Psoas muscle (tissue), 8 donors: ENCODE results near the gene WDHD1. TPM values are rescaled to one million over a fixed set of nuclear protein-coding genes. Genes with fewer than 3 reads are reported as not detected.
"Not testable (repeated sequence)": the region's sequence is repeated elsewhere in the genome, so short reads cannot be mapped to it uniquely, and the experiment has no call there.

Experiments used
- ATAC-seq, 4 donors: fragments of 200-7000 bp; cut with Tn5 transposase; one replicate each; pipeline ENCODE4 v1.9.1; 2020; ENCODE audit warnings: moderate library complexity in 3 of 4, mild to moderate bottlenecking in 2 of 4
- DNase-seq, 2 donors: peaks; one replicate each; pipeline ENCODE4 v3.0.0-alpha.2; 2020
- H3K27ac ChIP-seq: fragments of 200-600 bp; one replicate; pipeline ENCODE4 v1.8.0; 2022
- H3K27me3 ChIP-seq, 3 donors: fragments of 200-600 bp in 1 of 3; one replicate each; pipeline versions ENCODE4 v1.6.1 to v1.8.0; 2013 to 2022; ENCODE audit warnings: low read length in 2 of 3, mild to moderate bottlenecking in 2 of 3, moderate library complexity in 1 of 3; ENCODE audit not compliant: insufficient read depth in 3 of 3
- H3K36me3 ChIP-seq, 2 donors: fragments of 200-600 bp in 1 of 2; one replicate each; pipeline versions ENCODE4 v1.6.1 to v1.8.0; 2013 to 2022; ENCODE audit warnings: low read depth in 1 of 2, mild to moderate bottlenecking in 1 of 2, moderate library complexity in 1 of 2; ENCODE audit not compliant: insufficient read depth in 1 of 2
- H3K4me1 ChIP-seq: fragments of 200-600 bp; one replicate; pipeline ENCODE4 v1.8.0; 2022
- H3K4me3 ChIP-seq: fragments of 200-600 bp; one replicate; pipeline ENCODE4 v1.8.0; 2022; ENCODE audit warnings: mild to moderate bottlenecking
- H3K9me3 ChIP-seq: fragments of 200-600 bp; one replicate; pipeline ENCODE4 v1.8.0; 2022
- WGBS, 3 donors: extraction: QIAGEN DNeasy Blood & Tissue Kit; methylation state at CpG; one replicate each; pipeline versions ENCODE4 v1.1.6 to v1.1.7; 2013; 5-methylcytosine and 5-hydroxymethylcytosine counted together
- intact Hi-C, 2 donors: fragments of 100-400 bp; cut with DNase I; formaldehyde crosslinking; loops; one replicate each; pipeline versions ENCODE4 v1.11.0 to v1.14.2; 2022
- polyA plus RNA-seq, 3 donors: library from polyadenylated mRNA; stranded (reverse); fragments of 200-250 nt; gene quantifications; one replicate each; pipeline ENCODE4 v1.2.3, GENCODE V29; 2013
- total RNA-seq, 4 donors: library from RNA; stranded (reverse); fragmentation: NEBNext Ultra II Directional in 2 of 4; extraction: Animal tissue kit (Norgen Biotek cat#: 25700) in 2 of 4; gene quantifications; one replicate each; pipeline versions ENCODE4 v1.2.1 to v1.2.4, GENCODE V29; 2021 to 2023
- TF ChIP-seq, protein P1 (sequence below): fragments of 200-600 bp; IDR thresholded peaks from one replicate; pipeline ENCODE4 v1.8.0; 2022; ENCODE audit warnings: antibody characterized with exemption
- donor health status: healthy with polysubstance abuse.
- donor health status: DM: no; HTN: no; CAD: no; lungs with moderate emphysema.
- donor health status: Bipolar disorder and iron deficiency.
- donor health status: healthy.
- donor health status: DM: yes; HTN: yes; CAD: no.
- donor health status: DM: no; HTN: no; CAD: no.
- donor health status: DM: no; HTN: no; CAD: no.
- donor health status: DM: yes; HTN: yes; CAD: no.

Gene WDHD1
- total and polyA plus RNA-seq, 7 donors = 0.55 to 2.0 (median 0.95) TPM

DNA sequence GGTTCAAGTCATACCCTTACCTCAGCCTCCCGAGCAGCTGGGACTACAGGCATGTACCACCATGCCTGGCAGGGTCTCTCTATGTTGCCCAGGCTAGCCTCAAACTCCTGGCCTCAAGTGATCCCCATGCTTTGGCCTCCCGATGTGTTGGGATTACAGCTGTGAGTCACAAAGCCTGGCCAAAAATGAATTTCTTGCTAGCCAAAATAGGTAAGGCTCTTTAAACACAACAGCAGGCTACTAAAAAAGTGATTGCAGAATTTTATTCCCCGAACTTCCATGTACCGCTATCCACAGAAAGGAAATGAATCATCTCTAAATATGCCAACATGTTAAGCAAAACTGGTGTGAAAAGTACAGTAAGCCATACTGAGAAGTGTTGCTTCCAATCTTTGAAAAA, 50.6 kb downstream of the WDHD1 start:
- WGBS, 3 donors = 75 to 81% (median 79%) methylated on average over 4 of the region's 4 CpGs
- H3K36me3 ChIP-seq = no peaks in the 10 kb centered on the region
- no peaks in the 10 kb centered on the region for H3K27me3 ChIP-seq
- TF ChIP-seq, protein P1, sequence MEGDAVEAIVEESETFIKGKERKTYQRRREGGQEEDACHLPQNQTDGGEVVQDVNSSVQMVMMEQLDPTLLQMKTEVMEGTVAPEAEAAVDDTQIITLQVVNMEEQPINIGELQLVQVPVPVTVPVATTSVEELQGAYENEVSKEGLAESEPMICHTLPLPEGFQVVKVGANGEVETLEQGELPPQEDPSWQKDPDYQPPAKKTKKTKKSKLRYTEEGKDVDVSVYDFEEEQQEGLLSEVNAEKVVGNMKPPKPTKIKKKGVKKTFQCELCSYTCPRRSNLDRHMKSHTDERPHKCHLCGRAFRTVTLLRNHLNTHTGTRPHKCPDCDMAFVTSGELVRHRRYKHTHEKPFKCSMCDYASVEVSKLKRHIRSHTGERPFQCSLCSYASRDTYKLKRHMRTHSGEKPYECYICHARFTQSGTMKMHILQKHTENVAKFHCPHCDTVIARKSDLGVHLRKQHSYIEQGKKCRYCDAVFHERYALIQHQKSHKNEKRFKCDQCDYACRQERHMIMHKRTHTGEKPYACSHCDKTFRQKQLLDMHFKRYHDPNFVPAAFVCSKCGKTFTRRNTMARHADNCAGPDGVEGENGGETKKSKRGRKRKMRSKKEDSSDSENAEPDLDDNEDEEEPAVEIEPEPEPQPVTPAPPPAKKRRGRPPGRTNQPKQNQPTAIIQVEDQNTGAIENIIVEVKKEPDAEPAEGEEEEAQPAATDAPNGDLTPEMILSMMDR = no peak
- H3K4me1 ChIP-seq = no peaks in the 10 kb centered on the region
- ATAC-seq (no peak), DNase-seq (no peak)
- intact Hi-C loops = no loop called here
- H3K4me3 ChIP-seq = no peak overlapping the region
- H3K27ac ChIP-seq = no peak overlapping the region
- no peaks in the 10 kb centered on the region for H3K9me3 ChIP-seq

- H3K36me3 ChIP-seq = no peaks in the 10 kb centered on the region
- no peaks in the 10 kb centered on the region for H3K9me3 ChIP-seq
- no peak overlapping the region for H3K27ac ChIP-seq
- TF ChIP-seq, protein P1 = no peak
- H3K27me3 ChIP-seq = no peaks in the 10 kb centered on the region
- 61 to 68% (median 66%) methylated on average over 3 of the region's 3 CpGs for WGBS, 3 donors
- no peak for ATAC-seq
- no peaks in the 10 kb centered on the region for H3K4me1 ChIP-seq
- intact Hi-C loops = no loop called here
- H3K4me3 ChIP-seq = no peak overlapping the region
- DNase-seq = no peak
Observed at GRCh38 chr14:54975856-54976255, 51.0 kb downstream of the WDHD1 start.

- WGBS, 3 donors = 74 to 77% (median 75%) methylated on average over 5 of the region's 5 CpGs
- intact Hi-C loops = no loop called here
- DNase-seq (no peak), ATAC-seq (no peak)
- Histone ChIP-seq H3K4me1 (no peaks in the 10 kb centered on the region), H3K9me3 (no peaks in the 10 kb centered on the region), H3K27ac (no peak overlapping the region), H3K36me3 (no peaks in the 10 kb centered on the region), H3K4me3 (no peak overlapping the region), H3K27me3 (no peaks in the 10 kb centered on the region)
- TF ChIP-seq, protein P1 = no peak
Observed at GRCh38 chr14:54974788-54975414, 52.0 kb downstream of the WDHD1 start.

DNA sequence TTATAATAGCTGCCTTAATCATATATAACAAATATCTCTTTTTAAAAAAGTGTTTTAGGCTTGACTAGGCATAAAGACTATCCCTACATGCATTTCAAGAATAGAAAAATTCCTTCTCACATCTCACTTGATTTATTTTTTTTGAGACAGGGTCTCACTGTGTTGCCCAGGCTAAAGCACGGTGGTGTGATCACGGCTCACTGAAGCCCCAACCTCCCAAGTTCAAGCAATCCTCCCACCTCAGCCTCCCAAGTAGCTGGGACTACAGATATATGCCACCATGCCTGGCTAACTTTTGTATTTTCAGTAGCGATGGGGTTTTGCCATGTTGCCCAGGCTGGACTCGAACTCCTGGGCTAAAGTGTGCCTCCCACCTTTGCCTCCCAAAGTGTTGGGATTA, 59.4 kb downstream of the WDHD1 start:
- ATAC-seq = no peak
- TF ChIP-seq, protein P1 = no peak
- DNase-seq = no peak
- Histone ChIP-seq H3K4me1 (no peaks in the 10 kb centered on the region), H3K9me3 (no peaks in the 10 kb centered on the region), H3K36me3 (no peaks in the 10 kb centered on the region), H3K4me3 (no peak overlapping the region), H3K27ac (no peak overlapping the region), H3K27me3 (no peaks in the 10 kb centered on the region)
- WGBS, 3 donors = 97 to 100% (median 98%) methylated on average over 4 of the region's 4 CpGs
- intact Hi-C loops = no loop called here

DNA sequence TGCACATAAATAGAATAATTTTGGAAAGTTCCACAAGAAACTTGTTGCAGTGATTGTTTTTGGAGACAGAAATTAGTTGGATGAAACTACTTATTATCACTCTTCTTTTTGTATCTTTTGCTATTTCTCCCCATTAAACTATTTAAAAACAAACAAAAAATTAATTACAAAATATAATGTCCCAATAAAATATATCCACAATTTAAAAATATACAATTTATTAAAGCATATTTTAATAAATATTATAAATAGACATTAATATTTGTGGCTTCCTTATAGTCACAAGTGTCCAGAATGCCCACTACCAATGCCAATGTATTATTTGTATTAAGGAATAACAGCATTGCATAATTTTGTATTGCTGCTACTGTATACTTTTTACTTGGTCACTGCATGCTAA, 71.8 kb downstream of the WDHD1 start:
- TF ChIP-seq, protein P1 = no peak
- Histone ChIP-seq H3K4me1 (no peaks in the 10 kb centered on the region), H3K27me3 (no peaks in the 10 kb centered on the region), H3K4me3 (no peak overlapping the region), H3K27ac (no peak overlapping the region), H3K36me3 (no peaks in the 10 kb centered on the region), H3K9me3 (no peaks in the 10 kb centered on the region)
- ATAC-seq (no peak), DNase-seq (no peak)
- intact Hi-C loops = no loop called here

GRCh38 chr14:54953609-54954008, 73.3 kb downstream of the WDHD1 start:
- intact Hi-C loops, ATAC-seq, DNase-seq: not testable (repeated sequence)

DNA sequence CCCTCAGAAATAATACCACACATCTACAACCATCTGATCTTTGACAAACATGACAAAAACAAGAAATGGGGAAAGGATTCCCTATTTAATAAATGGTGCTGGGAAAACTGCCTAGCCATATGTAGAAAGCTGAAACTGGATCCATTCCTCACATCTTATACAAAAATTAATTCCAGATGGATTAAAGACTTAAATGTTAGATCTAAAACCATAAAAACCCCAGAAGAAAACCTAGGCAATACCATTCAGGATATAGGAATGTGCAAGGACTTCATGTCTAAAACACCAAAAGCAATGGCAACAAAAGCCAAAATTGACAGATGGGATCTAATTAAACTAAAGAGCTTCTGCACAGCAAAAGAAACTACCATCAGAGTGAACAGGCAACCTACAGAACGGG, 74.1 kb downstream of the WDHD1 start:
- H3K4me3 ChIP-seq, H3K27ac ChIP-seq, DNase-seq, H3K4me1 ChIP-seq, intact Hi-C loops, H3K36me3 ChIP-seq, H3K27me3 ChIP-seq, ATAC-seq, H3K9me3 ChIP-seq: not testable (repeated sequence)
- WGBS, 3 donors = 88 to 100% (median 100%) methylated on average over 1 of the region's 1 CpG

More at GRCh38 chr14:54953609-54954008, 73.3 kb downstream of the WDHD1 start:
- not testable (repeated sequence) for H3K36me3 ChIP-seq, H3K4me3 ChIP-seq, H3K4me1 ChIP-seq, H3K27me3 ChIP-seq, H3K9me3 ChIP-seq, H3K27ac ChIP-seq
- WGBS, 3 donors = 96 to 100% (median 96%) methylated on average over 3 of the region's 3 CpGs
